GM18870 (cell line): ENCODE data around the gene AQP2.

Experiments used
- ATAC-seq: cut with Tn5 transposase; IDR thresholded peaks from one replicate; pipeline ENCODE4 v1.9.1; 2021; ENCODE audit warnings: moderate library complexity; ENCODE audit not compliant: unreplicated experiment

The AQP2 gene

DNA sequence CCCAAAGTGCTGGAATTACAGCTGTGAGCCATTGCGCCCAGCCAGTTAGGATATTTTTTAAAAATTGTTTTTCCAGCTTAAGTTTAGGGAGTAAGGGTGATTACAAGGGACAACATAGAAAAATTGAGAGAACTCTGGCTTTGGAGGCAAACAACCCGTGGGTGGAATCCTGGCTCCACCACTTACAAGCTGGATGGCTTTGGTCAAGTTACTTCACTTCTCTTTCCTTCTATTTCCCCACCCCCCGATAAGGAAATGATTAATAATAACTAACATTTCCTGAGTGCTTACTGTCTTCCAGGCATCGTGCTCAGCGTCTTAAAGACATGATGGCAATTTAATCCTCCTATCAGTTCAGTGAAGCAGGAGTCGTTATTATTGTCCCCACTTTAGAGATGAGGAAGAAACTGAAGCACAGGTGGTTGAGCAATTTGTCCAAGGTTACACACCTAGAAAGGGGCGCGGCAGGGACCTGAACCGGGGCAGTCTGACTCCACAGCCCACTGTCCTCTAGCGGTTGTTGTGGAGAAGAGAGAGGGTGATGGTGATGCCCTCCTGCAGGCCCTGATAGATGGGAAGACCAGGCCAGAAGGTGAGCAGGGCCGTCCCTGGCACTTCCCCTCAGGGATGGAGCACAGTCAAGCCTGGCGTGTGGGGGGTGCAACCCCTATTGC lies 30.2 kb upstream of the AQP2 start:
- ATAC-seq = no peak

DNA sequence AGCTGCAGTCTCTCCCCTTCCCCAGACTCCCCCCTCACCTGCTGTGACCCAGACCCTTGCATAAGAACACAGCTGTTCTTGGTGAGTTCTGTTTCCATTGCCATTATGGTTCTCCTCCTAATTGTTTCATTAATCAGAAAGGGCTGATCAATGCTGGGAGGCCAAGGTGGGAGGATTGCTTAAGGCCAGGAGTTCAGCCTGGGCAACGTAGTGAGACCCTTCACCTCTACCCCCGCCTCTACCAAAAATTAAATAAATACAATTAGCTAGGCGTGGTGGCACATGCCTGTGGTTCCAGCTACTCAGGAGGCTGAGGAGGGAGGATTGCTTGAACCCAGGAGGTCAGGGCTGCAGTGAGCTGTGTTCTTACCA lies 29.6 kb upstream of the AQP2 start:
- ATAC-seq = no peak

DNA sequence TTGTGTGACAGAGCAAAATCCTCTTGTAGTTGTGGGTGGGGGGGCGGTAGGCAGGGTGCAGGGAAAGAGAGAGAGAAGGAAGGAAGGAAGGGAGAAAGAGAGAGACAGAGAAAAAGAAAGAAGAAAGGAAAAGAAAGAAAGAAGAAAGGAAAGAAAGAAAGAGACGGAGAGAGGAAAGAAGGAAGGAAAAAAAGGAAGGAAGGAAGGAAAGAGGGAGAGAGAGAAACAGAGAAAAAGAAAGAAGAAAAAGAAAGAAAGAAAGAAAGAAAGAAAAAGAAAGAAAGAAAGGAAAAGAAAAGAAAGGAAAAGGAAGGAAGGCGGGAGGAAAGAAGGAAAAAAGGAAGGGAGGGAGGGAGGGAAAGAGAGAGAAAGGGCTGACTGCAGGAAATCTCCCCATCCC lies 29.2 kb upstream of the AQP2 start:
- no peak for ATAC-seq

DNA sequence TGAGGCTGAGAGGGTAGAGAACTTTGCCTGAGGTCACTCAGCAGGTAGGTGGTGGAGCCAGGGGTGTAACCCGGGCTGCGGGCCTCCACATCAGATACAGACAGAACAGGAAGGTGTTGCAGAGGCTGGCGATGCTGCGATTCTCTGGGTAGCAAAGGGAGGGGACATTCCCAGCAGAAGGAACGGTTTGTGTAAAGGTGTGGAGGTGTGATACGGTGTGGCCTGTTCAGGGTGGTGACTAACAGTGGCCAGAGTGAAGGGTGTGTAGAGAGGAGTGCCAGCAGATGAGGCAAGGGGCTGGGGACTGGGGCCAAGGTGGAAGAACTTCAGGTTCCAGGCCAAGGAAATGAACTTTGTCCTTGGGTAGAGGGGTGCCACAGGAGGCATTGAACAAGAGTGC lies 28.6 kb upstream of the AQP2 start:
- no peak for ATAC-seq

DNA sequence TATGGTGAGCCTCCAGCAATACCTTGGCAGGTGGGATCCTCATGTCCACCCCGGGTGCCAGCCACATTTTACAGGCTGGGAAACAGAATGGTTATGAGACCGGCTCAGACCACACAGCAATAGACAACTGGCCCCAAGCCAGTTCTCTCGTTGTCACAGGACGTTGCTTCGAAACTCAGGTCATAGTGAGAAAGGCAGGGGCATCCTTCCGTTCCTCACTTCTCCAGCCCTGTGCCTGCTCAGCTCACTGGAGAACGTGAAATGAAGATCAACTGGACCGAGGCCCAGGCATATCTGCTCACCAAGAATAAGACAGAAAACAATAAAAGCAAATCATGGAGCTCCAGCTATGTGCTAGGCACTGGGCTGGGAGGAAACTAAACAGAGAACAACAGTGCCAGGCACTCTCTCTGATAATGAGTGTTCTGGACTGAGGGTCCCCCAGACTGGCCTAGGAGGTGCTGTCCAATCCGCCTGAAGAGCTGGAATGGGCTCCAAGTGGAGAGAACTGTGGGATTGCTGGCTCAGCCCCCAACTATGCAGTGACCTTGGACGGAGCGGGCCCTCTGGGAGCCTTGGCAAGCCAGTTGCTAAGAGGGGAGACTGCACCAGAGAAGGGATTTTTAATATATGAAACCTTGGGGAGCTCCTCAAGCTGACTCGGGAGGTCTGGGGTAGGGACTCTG lies 28.0 kb upstream of the AQP2 start:
- ATAC-seq = no peak

DNA sequence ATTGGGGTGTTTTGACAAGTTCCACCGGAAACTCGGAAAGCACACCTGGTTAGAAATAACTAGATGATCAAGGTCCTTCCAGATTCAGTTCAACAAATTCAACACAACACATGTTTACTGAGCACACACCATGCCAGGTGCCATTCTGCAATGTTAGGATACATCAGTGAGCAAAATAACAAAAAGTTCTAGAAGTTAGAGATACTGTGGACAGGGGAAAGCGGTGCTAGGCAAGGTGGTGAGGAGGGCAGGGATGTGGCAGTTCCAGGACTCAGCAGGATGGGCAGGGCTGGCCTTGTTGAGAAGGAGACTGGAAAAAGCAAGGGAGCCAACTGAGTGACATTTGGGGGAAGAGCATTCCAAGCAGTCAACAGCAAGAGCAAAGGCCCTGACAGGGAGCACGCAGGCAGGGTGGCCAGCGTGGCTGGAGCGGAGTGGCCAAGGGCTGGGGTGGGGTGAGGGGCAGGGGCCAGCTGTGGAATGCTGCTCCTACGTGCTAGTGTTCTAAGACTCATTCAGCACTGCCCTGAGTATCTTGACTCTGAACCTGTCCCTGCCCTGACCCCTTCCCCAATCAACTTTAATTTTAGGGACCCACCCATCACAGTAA lies 27.4 kb upstream of the AQP2 start:
- no peak for ATAC-seq

DNA sequence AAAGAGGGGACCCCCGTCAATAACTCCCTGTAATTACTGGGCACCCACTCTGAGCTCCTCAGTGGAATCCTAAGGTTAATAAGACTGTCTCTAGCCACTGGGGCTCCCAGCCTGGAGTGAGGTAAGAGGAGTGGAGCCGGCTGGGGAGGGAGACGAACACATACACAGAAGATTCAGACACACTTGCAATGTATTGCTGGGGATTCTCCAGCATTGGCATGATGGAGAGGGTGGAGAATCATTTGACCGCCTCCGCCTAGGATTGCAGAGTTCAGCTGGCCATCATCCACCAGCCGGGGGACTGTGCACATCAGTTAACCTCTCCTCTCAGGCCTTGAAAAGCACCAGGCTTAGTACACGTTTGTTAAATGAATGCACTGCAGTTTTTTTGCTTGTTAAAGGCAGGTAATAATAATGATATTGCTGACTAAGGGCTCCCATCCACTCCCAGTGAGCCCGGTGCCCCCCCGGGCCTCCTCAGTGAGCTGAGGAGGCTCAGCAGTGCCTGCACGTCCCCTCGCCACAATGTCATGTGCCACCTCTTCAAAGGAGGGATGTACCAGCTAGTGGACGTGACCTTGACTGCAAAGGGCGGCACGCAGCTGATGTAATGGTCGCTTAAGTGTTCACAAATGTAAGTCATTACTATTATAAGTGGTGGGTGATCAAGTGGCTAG lies 26.5 kb upstream of the AQP2 start:
- no peak for ATAC-seq

DNA sequence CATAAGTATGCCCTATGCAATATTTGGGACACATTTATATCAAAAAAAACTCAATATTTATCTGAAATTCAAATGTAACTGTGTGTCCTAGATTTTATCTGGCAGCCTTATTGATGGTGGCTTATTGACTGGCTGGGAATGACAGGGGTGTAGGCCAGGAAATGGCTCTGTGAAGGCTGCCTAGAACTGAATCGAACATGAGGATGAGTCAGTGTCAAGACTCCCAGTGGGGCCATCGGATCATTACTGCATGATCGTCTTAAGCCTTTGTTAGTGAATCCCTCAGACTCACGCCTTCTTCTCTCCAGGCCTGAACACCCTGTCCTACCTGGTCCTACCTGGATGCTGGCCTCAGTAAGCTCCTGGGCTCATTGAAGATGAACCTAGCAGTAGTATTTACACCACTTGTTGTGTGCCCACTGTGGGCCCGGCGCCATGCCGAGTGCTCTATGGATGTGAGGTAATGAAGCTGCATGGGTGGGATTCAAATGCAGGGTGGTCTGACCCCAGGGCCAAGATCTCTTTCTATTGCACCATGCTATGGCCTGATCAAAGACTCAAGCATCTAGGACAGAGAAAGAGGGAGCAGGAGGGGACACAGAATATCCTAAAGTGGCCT lies 25.8 kb upstream of the AQP2 start:
- ATAC-seq = no peak

DNA sequence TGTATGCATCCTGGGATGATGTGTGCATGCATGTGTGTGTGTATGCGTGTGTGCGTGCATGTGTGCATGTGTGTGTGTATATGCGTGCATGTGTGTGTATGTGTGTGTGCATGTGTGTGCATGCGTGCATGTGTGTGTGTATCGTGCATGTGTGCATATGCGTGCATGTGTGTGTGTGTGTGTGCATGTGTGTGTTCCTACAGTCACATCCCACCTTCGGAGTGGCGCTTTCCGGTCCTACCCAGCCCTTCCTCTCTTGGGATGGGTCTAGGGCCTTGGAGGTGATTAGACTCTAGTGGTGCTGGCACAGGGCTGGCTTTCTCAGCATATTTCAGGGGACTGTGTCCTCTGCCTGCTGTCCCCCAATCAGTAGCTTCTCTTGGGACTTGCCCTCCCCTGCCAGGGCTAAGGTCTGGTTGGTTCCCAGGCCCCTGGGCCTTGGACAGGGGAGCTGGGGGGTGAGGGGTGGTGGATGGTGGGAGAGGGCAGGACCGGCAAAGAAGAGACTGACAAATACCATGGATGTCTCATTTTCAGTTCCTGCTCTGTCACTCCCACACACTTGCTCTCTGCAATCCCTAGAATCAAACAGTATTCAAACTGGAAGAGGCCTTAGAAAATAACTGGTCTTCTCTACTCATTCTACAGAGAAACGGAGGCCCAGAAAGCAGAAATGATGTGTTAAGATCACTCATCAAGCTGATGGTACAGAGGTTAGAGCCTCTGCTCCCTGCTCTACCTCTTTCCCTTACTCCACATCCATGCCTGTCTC lies 24.9 kb upstream of the AQP2 start:
- no peak for ATAC-seq

DNA sequence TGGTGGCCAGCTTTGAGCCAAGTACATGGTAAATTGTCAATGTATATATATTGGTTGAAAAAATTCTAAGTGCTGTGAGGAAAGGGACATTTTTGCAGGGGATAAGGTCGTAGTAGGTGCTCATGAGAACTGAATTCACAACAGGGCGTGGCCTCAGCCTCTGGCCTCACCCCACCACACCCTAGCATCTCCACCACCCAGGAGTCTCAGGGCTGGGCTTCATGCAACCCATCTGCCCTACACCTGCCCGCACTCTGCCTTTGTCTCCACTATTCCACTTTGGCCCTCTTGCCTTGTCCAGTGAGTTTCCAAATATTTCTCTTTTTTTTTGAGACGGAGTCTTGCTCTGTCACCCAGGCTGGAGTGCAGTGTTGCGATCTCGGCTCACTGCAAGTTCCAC lies 22.1 kb upstream of the AQP2 start:
- ATAC-seq = no peak

DNA sequence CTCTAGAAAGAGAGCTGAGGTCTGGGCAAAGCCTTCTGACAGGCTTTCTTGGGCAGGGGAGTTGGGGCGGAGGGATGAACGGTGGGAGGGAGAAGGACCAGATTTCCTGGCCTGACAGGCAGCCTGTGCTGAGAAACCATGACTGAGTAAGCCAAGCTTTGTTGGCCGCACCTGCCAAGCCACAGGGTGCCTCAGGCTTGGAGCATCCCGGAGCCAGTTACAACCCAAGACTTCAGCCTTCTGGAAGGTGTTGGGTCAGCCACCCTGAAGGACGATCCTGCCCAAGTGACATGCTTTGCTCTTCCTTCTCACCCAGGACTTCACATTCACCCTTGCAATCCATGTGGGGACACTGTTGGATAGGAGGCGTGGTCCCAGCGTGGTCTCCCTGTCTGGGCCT lies 21.0 kb upstream of the AQP2 start:
- ATAC-seq = no peak

DNA sequence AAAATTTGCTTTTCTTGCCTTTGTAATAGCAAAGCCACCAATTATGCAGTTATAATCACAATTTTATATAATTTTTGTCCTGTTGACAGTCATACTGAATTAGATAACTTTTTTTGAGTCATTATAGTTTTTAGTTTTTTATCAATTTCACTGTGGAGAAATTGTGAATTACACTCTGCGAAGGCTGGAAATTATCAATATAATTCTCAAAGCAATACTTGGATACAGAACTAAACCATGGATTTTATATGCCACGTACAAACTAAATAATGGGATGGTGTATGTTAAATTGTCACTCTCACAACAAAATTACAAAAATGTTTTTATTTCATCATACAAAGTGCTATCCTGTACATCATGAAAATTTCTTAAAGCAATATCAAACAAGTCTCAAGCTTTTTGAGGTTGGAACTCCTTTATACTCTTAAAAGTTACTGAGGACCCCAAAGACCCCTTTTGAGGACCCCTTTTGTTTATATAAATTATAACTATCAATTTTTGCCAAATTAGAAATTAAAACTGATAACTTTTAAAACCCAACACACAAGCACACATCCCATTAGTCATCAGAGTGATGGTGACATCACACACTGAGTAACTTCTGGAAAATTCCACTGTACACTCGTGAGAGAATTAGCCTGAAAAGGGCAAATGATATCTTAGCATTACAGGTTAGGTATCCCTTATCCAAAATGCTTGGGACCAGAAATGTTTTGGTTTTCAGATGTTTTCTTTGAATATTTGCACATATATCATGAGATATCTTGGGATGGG lies 19.8 kb upstream of the AQP2 start:
- no peak for ATAC-seq

DNA sequence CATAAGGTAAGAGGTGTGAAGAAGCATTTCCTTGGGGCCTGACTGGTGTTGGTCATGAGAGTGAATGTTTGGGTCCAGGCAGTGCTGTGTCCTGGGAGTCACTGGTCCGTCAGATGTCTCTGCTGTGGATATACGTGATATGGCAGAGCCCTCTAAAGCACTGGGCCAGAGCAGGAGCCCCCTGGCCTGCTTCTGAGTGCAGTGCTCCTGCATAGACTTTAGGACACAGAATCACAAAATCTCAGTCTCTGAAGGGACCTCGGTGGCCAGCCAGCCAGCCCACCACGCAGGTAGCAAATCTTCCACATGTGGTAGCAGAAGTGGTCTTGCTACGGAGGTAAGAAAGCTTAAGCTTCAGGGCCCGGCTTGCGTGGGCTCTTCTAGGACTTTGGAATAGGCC lies 18.5 kb upstream of the AQP2 start:
- ATAC-seq = no peak

DNA sequence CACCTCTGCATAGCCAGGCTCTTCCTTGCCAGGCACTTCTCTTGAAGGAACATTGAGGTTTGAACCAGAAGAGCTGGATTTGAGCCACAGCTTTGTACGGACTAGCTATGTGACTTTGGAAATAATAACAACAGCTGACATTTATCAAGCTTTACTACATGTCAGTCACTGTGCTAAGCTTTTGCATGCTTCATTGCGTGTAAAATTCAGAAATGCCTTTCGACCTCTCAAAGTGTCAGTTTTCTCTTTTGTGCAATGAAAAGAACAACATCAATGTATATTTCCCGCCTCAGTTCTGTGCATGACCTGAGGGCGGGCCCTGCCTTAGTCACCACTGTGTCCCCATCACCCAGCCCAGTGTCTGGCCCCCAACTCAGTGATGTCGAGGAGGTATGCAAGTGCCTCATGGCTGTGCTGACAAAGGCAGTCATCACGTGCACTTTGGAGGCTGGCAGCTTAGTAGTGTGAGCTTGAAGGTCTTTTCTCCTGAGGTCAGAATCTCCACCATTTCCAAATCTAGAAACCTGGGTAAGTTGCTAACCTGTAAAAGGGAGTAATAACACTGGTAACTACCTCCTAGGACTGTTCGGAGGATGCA lies 17.9 kb upstream of the AQP2 start:
- ATAC-seq = no peak

DNA sequence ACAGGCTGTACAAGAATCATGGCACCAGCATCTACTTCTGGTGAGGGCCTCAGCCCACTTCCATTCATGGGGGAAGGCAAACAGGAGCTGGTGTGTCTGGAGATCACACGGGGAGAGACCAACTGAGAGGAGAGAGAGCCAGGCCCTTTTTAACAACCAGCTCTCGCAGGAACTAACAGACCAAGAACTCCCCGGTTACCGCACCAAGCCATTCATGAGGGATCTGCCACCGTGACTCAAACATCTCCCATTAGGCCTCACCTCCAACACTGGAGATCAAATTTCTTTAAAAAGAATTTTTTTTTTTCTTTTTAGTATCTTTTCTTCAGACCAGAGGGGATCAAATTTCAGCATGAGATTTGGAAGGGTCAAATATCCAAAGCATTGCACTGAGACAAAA lies 16.7 kb upstream of the AQP2 start:
- ATAC-seq = no peak

DNA sequence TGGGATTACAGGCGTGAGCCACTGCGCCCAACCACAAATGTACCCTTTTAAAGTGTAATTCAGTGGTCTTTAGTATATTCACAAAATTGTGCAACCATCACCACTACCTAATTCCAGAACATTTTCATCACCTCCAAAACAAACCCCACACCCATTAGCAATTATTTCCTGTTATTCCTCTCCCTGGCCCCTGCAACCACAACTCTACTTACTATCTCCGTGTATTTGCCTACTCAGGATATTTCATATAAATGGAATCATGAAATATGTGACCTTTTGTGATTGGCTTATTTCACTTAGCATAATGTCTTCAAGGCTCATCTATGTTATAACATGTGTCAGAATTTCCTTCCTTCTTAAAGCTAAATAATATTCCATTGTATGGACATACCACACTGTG lies 16.0 kb upstream of the AQP2 start:
- ATAC-seq = no peak

DNA sequence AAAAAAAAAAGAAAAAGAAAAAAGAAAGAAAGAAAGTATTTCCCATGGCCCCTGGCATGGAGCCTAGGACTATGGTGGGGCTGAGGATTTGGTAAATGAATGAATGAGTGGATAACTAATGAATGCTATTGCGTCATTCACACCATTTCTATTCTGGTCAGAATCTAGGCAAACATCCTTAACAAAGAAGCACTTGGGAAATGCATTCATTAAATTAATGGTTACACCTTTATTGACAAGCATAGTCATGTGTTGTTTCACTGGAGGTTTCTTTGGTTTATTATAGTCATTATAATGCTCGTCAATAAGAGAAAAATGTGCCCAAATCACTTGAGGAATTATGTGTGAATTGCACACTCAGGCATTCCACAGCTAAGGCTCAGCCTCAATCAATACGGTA lies 13.6 kb upstream of the AQP2 start:
- no peak for ATAC-seq

DNA sequence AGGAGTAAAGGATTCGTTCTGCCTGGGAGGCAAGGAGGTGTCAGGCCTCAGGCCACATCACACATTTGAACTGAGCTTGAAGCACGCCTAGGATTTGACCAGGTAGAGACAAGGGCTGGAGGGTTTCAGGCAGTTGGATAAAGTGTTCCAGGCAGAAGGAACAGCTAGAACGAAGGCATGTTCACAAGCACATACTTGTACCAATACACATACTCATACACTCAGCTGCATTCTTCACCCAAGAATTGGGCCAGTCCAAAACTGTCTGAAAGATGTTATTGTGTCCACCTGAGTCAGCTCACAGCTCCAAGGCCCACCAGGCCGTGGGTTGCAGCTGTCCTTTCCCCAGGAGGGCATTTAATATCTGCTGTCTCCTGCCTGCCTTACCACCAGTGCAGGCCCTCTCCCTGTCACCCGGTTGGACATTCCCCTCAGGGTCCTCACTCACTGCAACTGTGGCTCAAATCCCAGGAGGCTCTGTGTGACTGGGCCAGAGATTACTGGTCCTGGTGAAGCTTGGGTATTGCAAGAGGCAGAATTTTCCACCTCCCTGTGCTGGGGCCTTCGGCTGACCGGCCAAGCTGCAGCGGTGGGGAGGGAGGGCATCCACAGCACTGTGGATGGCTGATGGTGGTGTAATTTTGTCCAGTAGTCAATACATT lies 12.8 kb upstream of the AQP2 start:
- ATAC-seq = no peak

DNA sequence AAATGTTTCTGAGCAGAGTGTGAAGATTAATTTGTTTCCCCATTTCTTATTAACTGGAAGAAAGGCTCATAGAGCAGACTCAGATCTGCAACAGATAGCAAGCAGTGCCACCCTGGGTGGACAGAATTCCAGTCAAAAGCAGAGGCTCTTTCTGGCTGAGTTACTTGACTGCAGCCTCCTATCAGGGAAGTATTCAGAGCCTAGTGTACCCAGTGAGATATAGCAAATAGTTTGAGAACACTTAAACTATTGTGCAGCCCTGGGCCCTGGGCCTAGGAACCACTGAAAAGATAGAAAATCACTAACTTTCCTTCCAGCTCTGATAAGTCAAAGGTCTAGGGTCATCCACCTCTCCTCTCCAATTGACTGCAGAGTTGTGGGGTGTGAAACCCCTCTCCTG lies 11.2 kb upstream of the AQP2 start:
- no peak for ATAC-seq
